Esophagus muscularis mucosa (tissue), 4 donors: ENCODE results near the gene ALPL. TPM values are rescaled to one million over a fixed set of nuclear protein-coding genes. Genes with fewer than 3 reads are reported as not detected.

Source experiments
- DNase-seq: peaks from one replicate; pipeline ENCODE4 v3.0.0-alpha.2; 2017; ENCODE audit errors: extremely low spot score
- H3K27ac ChIP-seq, 4 donors: fragments of 200-600 bp; sonication (generic); replicated peaks in 1 of 4; 1 replicate in 3 of 4; 2 replicates in 1 of 4; pipeline ENCODE4 v1.5.1; 2016 to 2019; ENCODE audit warnings: mild to moderate bottlenecking in 1 of 4
- H3K27me3 ChIP-seq, 4 donors: fragments of 200-600 bp; sonication (generic); one replicate each; pipeline versions ENCODE4 v1.5.1 to v1.6.0; 2016 to 2019
- H3K36me3 ChIP-seq, 4 donors: fragments of 200-600 bp; sonication (generic); one replicate each; pipeline ENCODE4 v1.5.1; 2016 to 2019
- H3K4me1 ChIP-seq, 4 donors: fragments of 200-600 bp; sonication (generic); one replicate each; pipeline ENCODE4 v1.5.1; 2016 to 2019
- H3K4me3 ChIP-seq, 4 donors: fragments of 200-600 bp; sonication (generic); 1 replicate in 2 of 4; 2 replicates in 2 of 4; pipeline ENCODE4 v1.5.1; 2016 to 2019; ENCODE audit warnings: mild to moderate bottlenecking in 4 of 4, moderate library complexity in 1 of 4
- H3K9me3 ChIP-seq, 4 donors: fragments of 200-600 bp; sonication (generic); 1 replicate in 3 of 4; 2 replicates in 1 of 4; pipeline ENCODE4 v1.5.1; 2016 to 2019
- CTCF ChIP-seq, 3 experiments: fragments of 200-600 bp in 2 of 3; fragments of 450-650 bp in 1 of 3; sonication (generic) in 2 of 3; IDR thresholded peaks; one replicate each; pipeline ENCODE4 v1.5.1; 2017 to 2019; ENCODE audit warnings: antibody characterized with exemption in 3 of 3, mild to moderate bottlenecking in 2 of 3, moderate library complexity in 1 of 3
- EP300 ChIP-seq: sonication (generic); formaldehyde crosslinking; IDR thresholded peaks from one replicate; pipeline ENCODE4 v1.6.1; 2017; ENCODE audit warnings: antibody characterized with exemption
- POLR2A ChIP-seq: fragments of 450-650 bp; IDR thresholded peaks from one replicate; pipeline ENCODE4 v1.6.1; 2017; ENCODE audit warnings: antibody characterized with exemption, moderate library complexity, mild to moderate bottlenecking, low read depth
- POLR2AphosphoS5 ChIP-seq, 2 donors: sonication (generic); formaldehyde crosslinking; IDR thresholded peaks; one replicate each; pipeline ENCODE4 v1.6.1; 2017; ENCODE audit warnings: antibody characterized with exemption in 2 of 2
- WGBS: methylation state at CpG from one replicate; pipeline ENCODE4 v1.1.5; 2018; 5-methylcytosine and 5-hydroxymethylcytosine counted together
- intact Hi-C: fragments of 100-400 bp; cut with DNase I; formaldehyde crosslinking; loops from one replicate; pipeline ENCODE4 v1.15.1; 2023
- total RNA-seq, 4 donors: library from RNA; depleted of rRNA; stranded (reverse); fragments of >200 nt; gene quantifications; one replicate each; pipeline versions ENCODE4 v1.1.0 to v1.2.1, GENCODE V29; 2016

The ALPL gene
- total RNA-seq, 4 donors from 2014 or later: 1.2 to 10.3 (median 3.8) TPM

- no peak for DNase-seq
- Histone ChIP-seq H3K27me3 (peaks cover 0 to 38% (median 0%) of the 10 kb centered on the region in 4 donors), H3K4me1 (peaks cover 0 to 6% (median 0%) of the 10 kb centered on the region in 4 donors), H3K9me3 (no peaks in the 10 kb centered on the region), H3K4me3 (no peak overlapping the region), H3K27ac (no peak overlapping the region), H3K36me3 (no peaks in the 10 kb centered on the region)
- no peak for TF ChIP-seq POLR2AphosphoS5 (IDR thresholded peaks at IDR 0.05)
- TF ChIP-seq POLR2A: no peak
- WGBS: 26% methylated on average over 1 of the region's 1 CpG
- intact Hi-C loops: no loop called here
Observed at GRCh38 chr1:21552715-21553114, 43.5 kb downstream of the ALPL start.

- H3K36me3 ChIP-seq: no peaks in the 10 kb centered on the region
- 54% methylated on average over 8 of the region's 8 CpGs for WGBS
- DNase-seq: no peak
- H3K9me3 ChIP-seq: no peaks in the 10 kb centered on the region
- no peak overlapping the region for H3K27ac ChIP-seq
- no peak for TF ChIP-seq POLR2AphosphoS5 (IDR thresholded peaks at IDR 0.05)
- no peak for TF ChIP-seq POLR2A
- TF ChIP-seq EP300: no peak
- no peak for TF ChIP-seq CTCF (IDR thresholded peaks at IDR 0.05)
- peaks cover 0 to 38% (median 0%) of the 10 kb centered on the region in 4 donors for H3K27me3 ChIP-seq
- H3K4me1 ChIP-seq: peaks cover 0 to 6% (median 0%) of the 10 kb centered on the region in 4 donors
- intact Hi-C loops: no loop called here
- no peak overlapping the region for H3K4me3 ChIP-seq
Observed at GRCh38 chr1:21553116-21553926, 44.1 kb downstream of the ALPL start.

- H3K4me3 ChIP-seq: no peak overlapping the region
- no peak for DNase-seq
- intact Hi-C loops: no loop called here
- no peaks in the 10 kb centered on the region for H3K4me1 ChIP-seq
- peaks cover 0 to 41% (median 0%) of the 10 kb centered on the region in 4 donors for H3K27me3 ChIP-seq
- H3K36me3 ChIP-seq: no peaks in the 10 kb centered on the region
- H3K9me3 ChIP-seq: no peaks in the 10 kb centered on the region
- H3K27ac ChIP-seq: no peak overlapping the region
- 74% methylated on average over 5 of the region's 5 CpGs for WGBS
- TF ChIP-seq CTCF (IDR thresholded peaks at IDR 0.05) (no peak), POLR2A (no peak), POLR2AphosphoS5 (IDR thresholded peaks at IDR 0.05) (no peak), EP300 (no peak)
Observed at GRCh38 chr1:21559788-21560567, 50.8 kb downstream of the ALPL start.

GRCh38 chr1:21560916-21561638, 51.9 kb downstream of the ALPL start:
- Histone ChIP-seq H3K4me3 (no peak overlapping the region), H3K27me3 (peaks cover 0 to 45% (median 0%) of the 10 kb centered on the region in 4 donors), H3K9me3 (no peaks in the 10 kb centered on the region), H3K36me3 (no peaks in the 10 kb centered on the region), H3K27ac (no peak overlapping the region), H3K4me1 (no peaks in the 10 kb centered on the region)
- intact Hi-C loops: no loop called here
- 91% methylated on average over 9 of the region's 12 CpGs for WGBS
- TF ChIP-seq POLR2AphosphoS5 (IDR thresholded peaks at IDR 0.05) (no peak), EP300 (no peak), CTCF (IDR thresholded peaks at IDR 0.05) (no peak), POLR2A (no peak)
- no peak for DNase-seq
